Measurements from ENCODE around the gene ODC1. TPM values are rescaled to one million over a fixed set of nuclear protein-coding genes. Genes with fewer than 3 reads are reported as not detected.
"Not testable (repeated sequence)": the region's sequence is repeated elsewhere in the genome, so short reads cannot be mapped to it uniquely, and the experiment has no call there.

ODC1 gene
- total RNA-seq, 1 donor from 2014 or later = 88.0 TPM

GRCh38 chr2:10465910-10466309, 17.8 kb upstream of the ODC1 start:
- Mint-ChIP-seq H3K27ac (ENCODE audit: unreplicated experiment) (no peak overlapping the region), H3K36me3 (ENCODE audit: unreplicated experiment) (no peaks in the 10 kb centered on the region), H3K4me1 (ENCODE audit: low read depth, unreplicated experiment) (peaks cover 6% of the 10 kb centered on the region), H3K4me3 (ENCODE audit: unreplicated experiment) (no peak overlapping the region), H3K9me3 (ENCODE audit: unreplicated experiment) (no peaks in the 10 kb centered on the region), H3K27me3 (ENCODE audit: unreplicated experiment) (peaks cover 2% of the 10 kb centered on the region)
- no peak for DNase-seq
- TF ChIP-seq CTCF (IDR thresholded peaks at IDR 0.05; ENCODE audit: partially characterized antibody, unreplicated experiment) = no peak

- Mint-ChIP-seq H3K4me3 (ENCODE audit: unreplicated experiment) (no peak overlapping the region), H3K27ac (ENCODE audit: unreplicated experiment) (no peak overlapping the region), H3K27me3 (ENCODE audit: unreplicated experiment) (peaks cover 2% of the 10 kb centered on the region), H3K4me1 (ENCODE audit: low read depth, unreplicated experiment) (peaks cover 2% of the 10 kb centered on the region), H3K36me3 (ENCODE audit: unreplicated experiment) (no peaks in the 10 kb centered on the region), H3K9me3 (ENCODE audit: unreplicated experiment) (no peaks in the 10 kb centered on the region)
- TF ChIP-seq CTCF (IDR thresholded peaks at IDR 0.05; ENCODE audit: partially characterized antibody, unreplicated experiment) = no peak
- DNase-seq = no peak
These were observed 14.3 kb upstream of the ODC1 start for GRCh38 chr2:10462178-10463083.

GRCh38 chr2:10460366-10460796, 12.3 kb upstream of the ODC1 start:
- no peak for TF ChIP-seq CTCF (IDR thresholded peaks at IDR 0.05; ENCODE audit: partially characterized antibody, unreplicated experiment)

GRCh38 chr2:10457846-10458598, 9.9 kb upstream of the ODC1 start:
- Mint-ChIP-seq H3K36me3 (ENCODE audit: unreplicated experiment) (no peaks in the 10 kb centered on the region), H3K27me3 (ENCODE audit: unreplicated experiment) (peaks cover 2% of the 10 kb centered on the region), H3K27ac (ENCODE audit: unreplicated experiment) (no peak overlapping the region), H3K4me1 (ENCODE audit: low read depth, unreplicated experiment) (peaks cover 11% of the 10 kb centered on the region), H3K4me3 (ENCODE audit: unreplicated experiment) (no peak overlapping the region), H3K9me3 (ENCODE audit: unreplicated experiment) (peaks cover 5% of the 10 kb centered on the region)
- no peak for DNase-seq
- no peak for TF ChIP-seq CTCF (IDR thresholded peaks at IDR 0.05; ENCODE audit: partially characterized antibody, unreplicated experiment)

More at GRCh38 chr2:10460366-10460796, 12.3 kb upstream of the ODC1 start:
- no peaks in the 10 kb centered on the region for H3K36me3 Mint-ChIP-seq (ENCODE audit: unreplicated experiment)
- H3K4me3 Mint-ChIP-seq (ENCODE audit: unreplicated experiment) = no peak overlapping the region
- peaks cover 11% of the 10 kb centered on the region for H3K4me1 Mint-ChIP-seq (ENCODE audit: low read depth, unreplicated experiment)
- H3K9me3 Mint-ChIP-seq (ENCODE audit: unreplicated experiment) = peaks cover 1% of the 10 kb centered on the region
- no peak overlapping the region for H3K27ac Mint-ChIP-seq (ENCODE audit: unreplicated experiment)
- no peak for DNase-seq
- no peaks in the 10 kb centered on the region for H3K27me3 Mint-ChIP-seq (ENCODE audit: unreplicated experiment)

- H3K4me1 Mint-ChIP-seq (ENCODE audit: low read depth, unreplicated experiment) = peaks cover 11% of the 10 kb centered on the region
- not testable (repeated sequence) for H3K4me3 Mint-ChIP-seq (ENCODE audit: unreplicated experiment)
These were observed 9.1 kb upstream of the ODC1 start for GRCh38 chr2:10457195-10457594.

More at GRCh38 chr2:10457195-10457594, 9.1 kb upstream of the ODC1 start:
- H3K27ac Mint-ChIP-seq (ENCODE audit: unreplicated experiment); H3K9me3 Mint-ChIP-seq (ENCODE audit: unreplicated experiment); H3K27me3 Mint-ChIP-seq (ENCODE audit: unreplicated experiment); H3K36me3 Mint-ChIP-seq (ENCODE audit: unreplicated experiment); DNase-seq: not testable (repeated sequence)

Measured in glutamatergic neuron (in vitro differentiated cells).